LoVo (cell line): ENCODE results near the gene IRX4.
A peak's percentile ranks its signal among the peaks of the same experiment; 100 is the strongest.
"Not testable (repeated sequence)": the region's sequence is repeated elsewhere in the genome, so short reads cannot be mapped to it uniquely, and the experiment has no call there.

Experiments used
- DNase-seq: peaks from one replicate; pipeline ENCODE4 v3.0.0-alpha.2; 2016; ENCODE audit warnings: low spot score

IRX4 gene

GRCh38 chr5:1877103-1878049 is 5.3 kb downstream of the IRX4 start:
- DNase-seq = no peak

- DNase-seq = no peak
These were observed 6.1 kb downstream of the IRX4 start for GRCh38 chr5:1876660-1877064.

- DNase-seq = no peak
These were observed 6.7 kb downstream of the IRX4 start for GRCh38 chr5:1875843-1876659.

- DNase-seq = no peak
These were observed 7.4 kb downstream of the IRX4 start for GRCh38 chr5:1875281-1875842.

GRCh38 chr5:1874771-1875220 is 7.9 kb downstream of the IRX4 start:
- DNase-seq = no peak

- no peak for DNase-seq
These were observed 8.4 kb downstream of the IRX4 start for GRCh38 chr5:1874348-1874747.

GRCh38 chr5:1873243-1873959 is 9.3 kb downstream of the IRX4 start:
- DNase-seq = peak; percentile 19

- no peak for DNase-seq
These were observed 11.3 kb downstream of the IRX4 start for GRCh38 chr5:1871441-1871840.

GRCh38 chr5:1870435-1871272 is 12.1 kb downstream of the IRX4 start:
- DNase-seq = not testable (repeated sequence)

GRCh38 chr5:1868886-1869475 is 13.7 kb downstream of the IRX4 start:
- DNase-seq = no peak

- DNase-seq = no peak
These were observed 14.9 kb downstream of the IRX4 start for GRCh38 chr5:1867815-1868143.

- no peak for DNase-seq
These were observed 15.5 kb downstream of the IRX4 start for GRCh38 chr5:1867114-1867814.

- DNase-seq = no peak
These were observed 16.8 kb downstream of the IRX4 start for GRCh38 chr5:1865948-1866347.

- no peak for DNase-seq
These were observed 17.2 kb downstream of the IRX4 start for GRCh38 chr5:1865486-1865885.

GRCh38 chr5:1864896-1865440 is 17.8 kb downstream of the IRX4 start:
- DNase-seq = no peak

GRCh38 chr5:1860949-1861348 is 21.8 kb downstream of the IRX4 start:
- DNase-seq = no peak

- DNase-seq = no peak
These were observed 22.6 kb downstream of the IRX4 start for GRCh38 chr5:1860021-1860610.

- no peak for DNase-seq
These were observed 23.6 kb downstream of the IRX4 start for GRCh38 chr5:1859099-1859498.

- no peak for DNase-seq
These were observed 24.3 kb downstream of the IRX4 start for GRCh38 chr5:1858436-1858835.

- no peak for DNase-seq
These were observed 25.5 kb downstream of the IRX4 start for GRCh38 chr5:1857256-1857600.
